Activated naive CD4-positive, alpha-beta T cell treated with anti-CD3 and anti-CD28 coated beads for 36 hours (primary cell): ENCODE measurements around the gene MLST8. TPM values are rescaled to one million over a fixed set of nuclear protein-coding genes. Genes with fewer than 3 reads are reported as not detected.
A peak's percentile ranks its signal among the peaks of the same experiment; 100 is the strongest.

ENCODE experiments used
- CTCF ChIA-PET: fragments of 350-600 bp; sonication (Branson Sonifier 250); formaldehyde crosslinking; loops from one replicate; lab custom pipeline; 2021; ENCODE audit warnings: antibody characterized with exemption; lab: Charles Lee
- DNase-seq: peaks from one replicate; pipeline ENCODE4 v3.0.0-alpha.2; 2020
- H3K27ac Mint-ChIP-seq: one replicate; pipeline ENCODE4 v1.8.0; 2021; ENCODE audit warnings: mild to moderate bottlenecking, mixed read lengths
- H3K27me3 Mint-ChIP-seq: one replicate; pipeline ENCODE4 v1.8.0; 2021; ENCODE audit warnings: low read depth, mixed read lengths
- H3K36me3 Mint-ChIP-seq: one replicate; pipeline ENCODE4 v1.8.0; 2021; ENCODE audit warnings: low read depth, mixed read lengths
- H3K4me1 Mint-ChIP-seq: one replicate; pipeline ENCODE4 v1.8.0; 2021; ENCODE audit warnings: low read depth, mixed read lengths
- H3K4me3 Mint-ChIP-seq: one replicate; pipeline ENCODE4 v1.8.0; 2021; ENCODE audit warnings: mild to moderate bottlenecking, moderate library complexity, mixed read lengths
- H3K9me3 Mint-ChIP-seq: one replicate; pipeline ENCODE4 v1.8.0; 2021; ENCODE audit warnings: mixed read lengths
- intact Hi-C: fragments of 100-400 bp; cut with micrococcal nuclease; formaldehyde crosslinking; loops from one replicate; pipeline ENCODE4 v1.15.1; 2023
- total RNA-seq, 2 experiments: library from RNA; stranded (reverse); gene quantifications; one replicate each; pipeline ENCODE4 v1.2.3, GENCODE V29; 2021

The MLST8 gene, protein sequence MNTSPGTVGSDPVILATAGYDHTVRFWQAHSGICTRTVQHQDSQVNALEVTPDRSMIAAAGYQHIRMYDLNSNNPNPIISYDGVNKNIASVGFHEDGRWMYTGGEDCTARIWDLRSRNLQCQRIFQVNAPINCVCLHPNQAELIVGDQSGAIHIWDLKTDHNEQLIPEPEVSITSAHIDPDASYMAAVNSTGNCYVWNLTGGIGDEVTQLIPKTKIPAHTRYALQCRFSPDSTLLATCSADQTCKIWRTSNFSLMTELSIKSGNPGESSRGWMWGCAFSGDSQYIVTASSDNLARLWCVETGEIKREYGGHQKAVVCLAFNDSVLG
- total RNA-seq = 10 to 100 TPM; 70.0 to 70.1 TPM

DNA sequence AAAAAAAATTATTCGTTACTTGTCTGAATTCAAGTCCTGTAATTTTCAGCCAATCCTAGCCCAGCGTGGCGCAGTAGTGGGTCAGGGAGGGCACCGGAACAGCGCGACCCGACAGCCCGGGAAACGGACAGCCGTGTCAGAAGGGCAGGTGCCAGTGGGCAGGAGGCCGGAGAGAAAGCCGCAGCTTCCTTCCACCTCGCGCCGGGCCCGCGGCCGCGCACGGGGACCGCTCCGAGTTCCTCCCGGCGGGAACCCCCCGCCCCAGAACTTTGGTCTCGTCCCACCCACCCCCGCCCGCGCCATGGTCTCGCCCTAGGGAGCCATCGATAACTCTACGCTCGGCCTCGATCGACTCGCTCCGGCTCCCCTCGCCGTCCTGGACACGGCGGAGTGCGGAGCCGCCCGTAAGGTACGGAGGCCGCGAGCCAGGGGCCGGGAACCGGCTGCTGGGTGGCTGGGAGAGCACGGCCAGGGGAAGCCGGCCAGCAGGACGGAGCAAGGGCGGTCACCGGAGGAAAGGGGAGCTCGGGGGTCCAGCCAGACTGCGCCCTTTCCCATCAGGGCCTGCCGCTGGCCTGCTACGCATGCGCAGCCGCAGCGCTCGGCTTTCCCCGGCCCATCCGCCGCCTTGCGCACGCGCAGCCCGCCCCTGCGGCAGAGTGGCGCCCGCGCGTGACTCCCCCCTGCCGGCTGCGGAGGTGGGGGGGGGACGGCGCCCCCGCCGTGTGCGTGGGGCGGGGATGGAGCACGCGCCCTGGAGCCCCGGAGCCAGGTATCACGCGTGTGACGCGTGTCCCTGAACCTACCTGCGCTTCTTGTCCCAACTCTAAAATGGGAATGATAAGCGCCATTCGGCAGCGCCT, at the start of gene MLST8:
Gene MLST8 (plus strand): TSS at position 351 of the 863 bp plus-strand sequence. CDS start 632 bp downstream, outside the sequence.
- Mint-ChIP-seq H3K36me3 (peaks cover 13% of the 10 kb centered on the region), H3K4me1 (peaks cover 22% of the 10 kb centered on the region), H3K27me3 (no peaks in the 10 kb centered on the region), H3K4me3 (peak within 1 kb of the TSS; percentile 78), H3K9me3 (no peaks in the 10 kb centered on the region), H3K27ac (peak within 1 kb of the TSS; percentile 85)
- peak; percentile 86 for DNase-seq
- CTCF ChIA-PET = interaction anchor here (0.6 to 1.5 kb wide), 2 partner anchors 11 to 76 kb away, joined by 4 to 5 read pairs; no protein-coding TSS in a partner anchor
- intact Hi-C loops = loop anchor here (1.0 kb wide), 4 partner anchors 10 to 50 kb away; partner anchors contain the start of genes E4F1, ECI1 and TRAF7

DNA sequence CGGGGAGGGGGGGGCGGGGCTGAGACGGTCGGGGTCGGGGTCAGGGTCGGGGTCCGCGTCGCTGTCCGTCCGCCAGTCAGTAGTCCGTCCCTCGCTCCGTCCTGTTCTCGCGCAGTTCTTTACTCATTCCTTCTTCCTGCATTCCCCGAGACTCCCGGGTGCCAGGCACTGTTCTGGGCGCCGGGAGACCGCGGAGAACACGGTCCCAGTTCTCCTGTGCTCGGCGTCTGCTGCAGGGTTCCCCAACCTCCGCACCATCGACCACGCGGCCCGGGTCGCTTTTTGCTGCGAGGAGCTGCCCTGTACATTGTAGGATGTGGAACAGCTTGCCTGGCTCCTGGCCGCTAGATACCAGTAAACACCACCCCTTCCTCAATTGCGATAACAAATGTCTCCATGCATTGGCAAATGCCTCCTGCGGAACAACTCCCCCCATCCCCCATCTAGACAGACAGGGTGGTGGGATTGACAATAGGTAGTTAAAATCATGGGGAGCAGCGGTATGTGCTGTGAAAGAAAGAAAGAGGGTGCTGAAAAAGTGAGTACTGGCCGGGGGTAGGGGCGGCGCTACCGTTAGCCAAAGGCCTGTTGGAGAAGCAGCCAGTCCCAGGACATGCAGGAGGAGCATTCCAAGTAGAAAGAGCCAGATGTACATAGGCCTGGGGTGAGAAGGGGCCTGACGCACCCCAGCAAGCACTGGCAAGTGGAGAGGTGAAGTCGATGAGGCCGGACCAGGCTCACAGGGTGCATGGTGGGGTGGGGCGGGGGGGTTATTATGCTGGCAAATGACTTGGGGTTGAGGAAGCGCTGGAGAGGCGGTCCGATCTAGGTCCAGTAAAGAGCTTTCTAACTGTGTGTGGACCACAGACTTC, 49.0 kb upstream of the MLST8 start:
- Mint-ChIP-seq H3K27me3 (no peaks in the 10 kb centered on the region), H3K4me1 (peaks cover 38% of the 10 kb centered on the region)
- peak; percentile 35 for DNase-seq

DNA sequence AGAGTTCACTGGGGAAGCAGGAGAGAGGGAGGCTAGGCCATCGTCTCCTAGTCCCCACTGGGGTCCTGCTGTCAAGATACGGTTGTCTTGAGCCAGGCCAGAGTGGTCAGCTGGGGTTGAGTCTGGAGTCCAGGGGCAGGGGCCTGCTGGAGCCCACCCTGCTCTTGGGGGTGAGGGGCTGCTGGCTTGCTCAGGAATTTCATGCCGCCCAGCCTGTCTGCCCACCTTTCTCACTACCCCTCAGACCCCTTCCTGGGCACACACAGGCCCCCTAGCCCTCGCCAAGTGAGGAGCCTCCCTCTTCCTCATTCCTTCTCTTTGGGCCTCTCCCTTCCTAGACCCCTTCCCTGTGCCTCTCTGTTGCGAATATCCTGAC, 48.4 kb upstream of the MLST8 start:
- Mint-ChIP-seq H3K36me3 (peaks cover 35% of the 10 kb centered on the region), H3K4me3 (peak overlapping the region; percentile 97), H3K27me3 (no peaks in the 10 kb centered on the region), H3K4me1 (peaks cover 34% of the 10 kb centered on the region), H3K27ac (no peak overlapping the region), H3K9me3 (no peaks in the 10 kb centered on the region)
- DNase-seq = no peak
- intact Hi-C loops = loop anchor here (5.0 to 10.0 kb wide), 3 partner anchors 302 to 845 kb away; no protein-coding TSS in a partner anchor
- CTCF ChIA-PET = interaction anchor here (0.6 kb wide), 1 partner anchor 380 kb away, joined by 3 read pairs; no protein-coding TSS in a partner anchor

More for the DNA sequence above, 49.0 kb upstream of the MLST8 start:
- H3K27ac Mint-ChIP-seq = peak overlapping the region; percentile 91
- CTCF ChIA-PET = interaction anchor here (0.7 to 1.0 kb wide), 2 partner anchors 16 to 134 kb away, joined by 3 read pairs; no protein-coding TSS in a partner anchor
- intact Hi-C loops = loop anchor here (1.0 to 10.0 kb wide), 14 partner anchors 49 to 844 kb away; partner anchors contain the start of genes CCNF, E4F1, ECI1 and MLST8
- peaks cover 40% of the 10 kb centered on the region for H3K36me3 Mint-ChIP-seq
- H3K4me3 Mint-ChIP-seq = peak overlapping the region; percentile 97
- no peaks in the 10 kb centered on the region for H3K9me3 Mint-ChIP-seq

DNA sequence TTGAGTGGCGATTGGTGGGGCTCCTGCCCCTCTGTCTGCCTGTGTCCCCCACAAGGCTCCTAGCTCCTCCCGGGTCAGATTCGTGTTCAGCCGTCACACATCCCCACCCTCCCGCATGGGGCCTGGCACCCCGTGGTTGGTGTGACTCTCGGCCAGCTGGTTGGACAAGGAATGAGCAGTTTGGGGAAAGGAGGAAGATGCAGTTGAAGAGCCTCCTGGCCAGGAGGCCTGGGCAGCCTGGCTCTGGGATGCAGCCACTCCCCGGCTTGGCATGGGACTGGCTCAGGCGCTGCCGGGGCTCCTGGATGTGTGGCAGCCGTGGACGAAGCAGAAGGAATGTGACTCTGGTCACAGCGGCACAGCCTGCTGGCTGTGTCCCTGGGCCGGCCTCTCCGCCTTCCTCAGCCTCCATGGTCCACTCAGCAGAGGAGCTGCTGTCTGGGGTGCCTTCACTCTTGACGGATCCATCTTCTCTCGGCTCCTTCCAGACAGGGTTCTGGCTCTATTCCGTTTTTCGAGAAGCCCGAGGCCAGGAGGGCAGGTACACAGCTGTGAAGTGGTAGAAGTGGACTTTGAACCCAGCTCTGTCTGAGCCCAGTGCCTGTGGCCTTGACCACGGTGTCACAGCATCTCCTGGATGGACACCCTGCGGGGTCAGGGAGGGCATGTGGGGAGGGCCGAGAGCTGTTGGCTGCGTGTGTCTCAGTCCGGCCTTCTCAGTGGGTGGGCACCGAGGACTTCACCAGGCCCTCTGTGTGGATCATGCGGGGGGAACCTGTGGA, 47.6 kb upstream of the MLST8 start:
- Mint-ChIP-seq H3K27me3 (no peaks in the 10 kb centered on the region), H3K27ac (no peak overlapping the region), H3K9me3 (no peaks in the 10 kb centered on the region), H3K4me3 (peak overlapping the region; percentile 97), H3K4me1 (peaks cover 33% of the 10 kb centered on the region), H3K36me3 (peaks cover 27% of the 10 kb centered on the region)
- intact Hi-C loops = loop anchor here (5.0 to 10.0 kb wide), 3 partner anchors 303 to 845 kb away; no protein-coding TSS in a partner anchor
- CTCF ChIA-PET = interaction anchor here (0.6 to 0.7 kb wide), 2 partner anchors 247 to 379 kb away, joined by 3 read pairs; no protein-coding TSS in a partner anchor
- DNase-seq = no peak

DNA sequence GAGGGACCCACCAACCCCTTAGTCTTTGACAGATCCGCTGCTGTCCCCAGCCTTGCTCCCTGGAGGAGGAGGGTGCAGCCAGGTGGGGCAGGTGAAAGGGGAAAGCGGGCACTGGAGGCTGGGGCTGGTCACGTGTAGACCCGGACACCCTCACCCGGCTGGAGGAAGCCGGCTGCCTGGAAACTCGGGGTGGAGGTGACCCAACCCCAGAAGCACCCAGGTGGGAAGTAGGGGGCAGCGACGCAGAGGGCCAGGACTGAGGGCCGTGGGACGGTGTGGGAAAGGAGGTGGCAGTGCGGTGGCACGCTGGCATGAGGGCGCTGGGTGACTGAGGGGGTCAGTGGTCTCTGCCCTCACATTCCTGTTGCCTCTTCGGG, 47.0 kb upstream of the MLST8 start:
- Mint-ChIP-seq H3K36me3 (peaks cover 22% of the 10 kb centered on the region), H3K27me3 (no peaks in the 10 kb centered on the region), H3K9me3 (no peaks in the 10 kb centered on the region), H3K4me1 (peaks cover 30% of the 10 kb centered on the region), H3K27ac (no peak overlapping the region), H3K4me3 (no peak overlapping the region)
- CTCF ChIA-PET = no interaction called here
- DNase-seq = no peak
- intact Hi-C loops = loop anchor here (5.0 to 10.0 kb wide), 3 partner anchors 303 to 846 kb away; no protein-coding TSS in a partner anchor

DNA sequence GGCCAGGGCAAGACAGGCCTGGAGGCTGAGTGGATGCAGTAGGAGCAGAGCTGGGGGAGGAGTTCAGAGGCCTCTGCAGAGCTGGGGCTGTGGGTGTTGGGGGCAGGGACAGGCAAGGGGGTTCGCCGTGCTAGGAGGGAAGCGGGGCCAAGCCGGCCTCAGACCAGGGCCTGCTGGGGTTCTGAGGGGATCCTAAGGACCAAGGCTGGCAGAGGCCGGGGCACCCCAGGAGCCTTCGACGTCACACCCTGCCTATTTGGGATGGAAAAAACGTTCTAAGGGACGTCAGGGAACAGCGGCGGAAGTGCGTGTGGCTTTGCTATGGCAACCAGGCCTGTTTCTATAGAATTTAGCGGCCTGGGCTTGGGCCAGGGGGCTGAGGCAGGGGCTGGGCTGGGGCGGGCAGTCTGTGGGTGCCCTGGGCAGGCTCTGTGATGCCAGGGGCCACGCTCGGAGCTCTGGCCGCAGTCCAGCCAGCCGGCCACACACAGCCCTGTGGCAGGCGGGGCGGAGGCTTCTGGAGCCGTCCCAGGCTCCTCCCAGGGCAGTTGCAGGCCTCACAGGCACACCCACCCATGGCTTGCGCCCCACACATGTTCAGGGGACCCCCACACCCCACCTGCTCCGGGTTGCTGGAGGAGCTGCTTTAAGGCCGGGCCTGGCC, 45.9 kb upstream of the MLST8 start:
- CTCF ChIA-PET = no interaction called here
- H3K9me3 Mint-ChIP-seq = no peaks in the 10 kb centered on the region
- no peaks in the 10 kb centered on the region for H3K27me3 Mint-ChIP-seq
- no peak for DNase-seq
- H3K27ac Mint-ChIP-seq = no peak overlapping the region
- peaks cover 28% of the 10 kb centered on the region for H3K4me1 Mint-ChIP-seq
- intact Hi-C loops = loop anchor here (5.0 to 10.0 kb wide), 3 partner anchors 305 to 847 kb away; no protein-coding TSS in a partner anchor
- H3K36me3 Mint-ChIP-seq = peaks cover 11% of the 10 kb centered on the region
- no peak overlapping the region for H3K4me3 Mint-ChIP-seq

DNA sequence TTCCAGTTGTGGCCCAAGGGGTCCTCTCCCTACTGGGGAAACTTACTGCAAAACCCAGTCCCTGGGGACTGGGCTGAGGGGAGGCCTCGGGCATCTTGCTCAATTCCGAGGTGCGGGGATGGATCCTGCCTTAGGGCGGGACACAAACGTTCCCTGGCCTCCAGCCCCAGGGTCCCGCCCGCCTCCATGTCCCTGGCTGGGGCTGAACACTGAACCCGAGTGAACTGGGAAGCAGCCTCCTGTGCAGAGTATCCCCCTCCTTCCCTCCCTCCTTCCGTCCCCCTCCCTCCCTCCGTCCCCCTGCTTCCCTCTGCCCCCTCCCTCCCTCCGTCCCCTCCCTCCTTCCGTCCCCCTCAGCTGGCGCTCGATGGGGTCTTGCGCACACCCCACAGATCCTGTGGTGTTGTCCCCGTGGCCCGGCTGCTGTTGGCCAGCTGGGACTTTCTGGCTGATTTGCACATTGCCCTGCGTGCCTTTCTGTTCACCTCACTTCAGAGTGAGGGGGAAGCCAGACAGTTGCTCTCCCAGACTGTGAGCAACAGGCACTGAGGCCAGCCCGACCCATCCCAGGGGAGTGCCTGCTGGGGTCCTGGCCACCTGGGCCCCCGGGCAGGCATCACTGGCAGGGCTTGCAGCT, 44.2 kb upstream of the MLST8 start:
- CTCF ChIA-PET = no interaction called here
- Mint-ChIP-seq H3K4me3 (no peak overlapping the region), H3K9me3 (no peaks in the 10 kb centered on the region), H3K36me3 (peaks cover 3% of the 10 kb centered on the region), H3K4me1 (peaks cover 28% of the 10 kb centered on the region), H3K27ac (no peak overlapping the region), H3K27me3 (no peaks in the 10 kb centered on the region)
- intact Hi-C loops = no loop called here
- no peak for DNase-seq

DNA sequence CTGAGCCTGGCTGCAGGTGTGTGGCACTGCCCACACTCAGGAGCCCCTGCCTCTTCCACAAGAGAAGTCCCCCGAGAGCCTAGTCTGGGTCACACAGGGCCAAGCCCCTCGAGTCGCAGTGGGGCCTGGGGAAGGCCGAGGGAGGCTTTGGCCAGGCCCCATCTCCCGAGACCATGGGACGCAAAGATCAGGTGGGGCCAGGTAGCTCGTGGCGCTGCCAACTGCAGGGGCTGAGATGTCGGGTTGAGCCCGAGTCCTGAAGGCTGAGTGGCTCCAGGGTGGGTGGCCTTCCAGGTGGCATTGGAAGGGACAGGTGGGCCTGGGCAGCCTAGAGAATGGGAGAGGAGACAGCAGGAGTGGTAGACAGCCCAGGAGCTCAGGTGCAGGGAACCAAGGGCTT, 43.3 kb upstream of the MLST8 start:
- no peak overlapping the region for H3K4me3 Mint-ChIP-seq
- CTCF ChIA-PET = no interaction called here

DNA sequence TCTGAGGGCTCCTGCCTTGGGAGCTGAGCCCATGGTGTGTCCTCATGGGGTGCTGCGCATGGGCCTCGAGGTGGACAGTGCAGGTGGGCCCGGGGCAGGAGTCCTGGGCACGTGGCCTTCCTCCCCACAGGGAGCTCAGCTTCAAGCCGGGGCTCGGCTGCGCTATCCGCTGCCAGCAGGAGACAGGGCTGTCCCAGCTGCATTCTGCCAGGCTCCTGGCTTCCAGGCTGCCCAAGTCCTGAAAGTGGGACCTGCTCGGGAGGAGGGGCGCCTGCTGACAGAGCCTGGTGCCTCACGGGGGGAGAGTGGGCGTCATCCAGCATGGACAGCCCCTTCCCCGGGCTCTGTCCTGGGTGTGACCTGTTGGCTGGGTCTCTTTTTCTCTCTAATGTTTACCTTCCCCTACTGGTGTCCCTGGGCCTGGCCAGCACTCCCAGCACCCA, 42.6 kb upstream of the MLST8 start:
- H3K4me1 Mint-ChIP-seq = peaks cover 13% of the 10 kb centered on the region
- intact Hi-C loops = no loop called here
- no peak overlapping the region for H3K27ac Mint-ChIP-seq
- H3K36me3 Mint-ChIP-seq = peaks cover 6% of the 10 kb centered on the region
- DNase-seq = no peak
- CTCF ChIA-PET = no interaction called here
- H3K27me3 Mint-ChIP-seq = no peaks in the 10 kb centered on the region
- no peaks in the 10 kb centered on the region for H3K9me3 Mint-ChIP-seq
- H3K4me3 Mint-ChIP-seq = no peak overlapping the region

More for the DNA sequence above, 43.3 kb upstream of the MLST8 start:
- no peaks in the 10 kb centered on the region for H3K9me3 Mint-ChIP-seq
- intact Hi-C loops = no loop called here
- no peak for DNase-seq
- peaks cover 21% of the 10 kb centered on the region for H3K4me1 Mint-ChIP-seq
- no peak overlapping the region for H3K27ac Mint-ChIP-seq
- no peaks in the 10 kb centered on the region for H3K27me3 Mint-ChIP-seq
- H3K36me3 Mint-ChIP-seq = peaks cover 6% of the 10 kb centered on the region

DNA sequence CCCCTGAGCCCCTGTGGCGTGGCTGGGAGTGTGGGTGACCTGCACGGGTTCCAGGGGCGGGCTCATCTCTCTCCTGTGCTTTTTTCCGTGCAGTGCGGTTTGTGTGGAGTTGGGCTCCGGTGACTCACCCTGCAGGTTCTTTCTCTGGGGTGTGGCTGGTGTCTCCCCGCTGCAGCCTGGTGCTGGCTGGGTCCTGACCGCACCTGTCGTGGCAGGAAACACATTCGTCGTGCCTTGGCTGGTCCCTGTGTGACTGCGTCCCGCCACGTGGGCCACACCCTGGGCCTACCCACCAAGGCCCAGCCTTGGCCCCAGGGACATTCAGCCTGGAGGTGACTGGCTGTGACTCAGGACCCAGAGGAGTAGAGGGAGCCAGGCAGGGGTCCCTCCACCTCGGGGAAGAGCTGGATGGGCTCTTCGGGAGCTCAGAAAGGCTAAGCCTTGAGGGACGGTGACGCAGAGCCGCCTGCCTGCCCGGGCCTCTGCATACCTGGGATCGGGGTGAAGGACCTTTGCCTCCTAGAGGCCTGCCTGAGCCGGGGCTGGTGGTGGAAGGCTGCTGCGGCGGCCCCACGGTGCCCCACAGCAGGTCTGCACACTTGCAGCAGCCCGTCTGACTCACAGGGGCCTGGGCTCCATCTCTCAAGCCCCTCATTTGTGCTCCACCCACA, 41.9 kb upstream of the MLST8 start:
- H3K27ac Mint-ChIP-seq = no peak overlapping the region

More for the DNA sequence above, 41.9 kb upstream of the MLST8 start:
- Mint-ChIP-seq H3K36me3 (peaks cover 6% of the 10 kb centered on the region), H3K4me3 (no peak overlapping the region), H3K4me1 (peaks cover 8% of the 10 kb centered on the region), H3K9me3 (no peaks in the 10 kb centered on the region), H3K27me3 (no peaks in the 10 kb centered on the region)
- intact Hi-C loops = no loop called here
- CTCF ChIA-PET = no interaction called here
- DNase-seq = no peak
